Measurements from ENCODE around the gene EFEMP1. TPM values are rescaled to one million over a fixed set of nuclear protein-coding genes. Genes with fewer than 3 reads are reported as not detected.

EFEMP1 gene
- total and polyA plus RNA-seq, 10 of the 15 experiments (the other 5 are each of a cell fraction or from before 2014, with no cell fraction given), result 0.27 to 1.2 (median 0.35) TPM; not detected in 6

DNA sequence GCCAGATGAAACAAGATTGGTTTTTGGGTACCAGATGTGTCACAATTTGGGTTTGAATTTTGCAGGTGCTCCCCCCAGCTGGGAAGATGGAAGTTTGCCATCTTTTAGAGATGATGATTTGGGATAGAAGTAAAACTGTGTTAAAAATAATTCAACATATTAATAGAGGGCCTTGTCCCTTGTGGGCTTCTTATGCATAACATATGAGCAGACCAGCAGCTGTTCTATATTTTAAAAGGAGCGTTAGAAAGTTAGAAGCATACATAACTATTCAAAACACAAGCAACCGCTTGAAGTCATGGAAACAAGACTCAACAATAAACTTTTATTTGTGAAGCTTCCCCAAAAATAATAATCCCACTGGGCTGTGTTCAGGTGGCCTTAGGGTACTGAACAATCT, 62.8 kb downstream of the EFEMP1 start (continued):
- TF ChIP-seq ZNF592 (IDR thresholded peaks at IDR 0.05), result no peak
- no peak for TF ChIP-seq LARP7 (IDR thresholded peaks at IDR 0.05)
- no peak for TF ChIP-seq ZNF384 (IDR thresholded peaks at IDR 0.05; ENCODE audit: borderline replicate concordance, low read depth, low read length)

DNA sequence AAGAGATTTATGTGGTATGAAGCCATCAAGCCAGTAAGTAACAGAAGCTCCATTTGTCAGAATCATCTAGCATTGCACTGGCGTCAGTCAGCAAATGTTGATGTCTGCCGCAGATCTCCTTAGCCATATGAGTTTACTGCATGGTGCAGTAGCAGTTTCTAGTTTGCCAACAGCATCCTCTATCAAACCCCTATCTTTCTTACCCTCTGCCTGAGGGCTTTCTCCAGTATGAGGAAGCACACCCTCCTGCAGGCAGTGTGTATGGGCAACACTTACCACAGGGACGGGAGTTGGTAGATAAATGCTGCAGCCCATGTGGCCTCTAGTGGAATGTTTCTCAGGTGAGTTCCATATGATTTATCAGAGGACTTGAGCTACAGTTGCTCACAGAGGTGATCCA, 63.7 kb downstream of the EFEMP1 start:
- Histone ChIP-seq H3K79me2 (ENCODE audit: control insufficient read depth, insufficient read depth, low read length) (no peaks in the 10 kb centered on the region), H3K9me3 (replicated peaks; ENCODE audit: control insufficient read depth, insufficient read depth, low read length) (no peaks in the 10 kb centered on the region), H3K4me3 (no peak overlapping the region), H3K27me3 (replicated peaks in 1 of 2; ENCODE audit: control insufficient read depth in 2 of 2, insufficient read depth in 2 of 2, low read length in 1 of 2) (no peaks in the 10 kb centered on the region; a peak in 1 of 4 replicates), H3K4me1 (ENCODE audit: control insufficient read depth, insufficient read depth, low read length) (no peaks in the 10 kb centered on the region), H3K36me3 (ENCODE audit: control insufficient read depth in 2 of 2, insufficient read depth in 2 of 2, low read length in 1 of 2) (no peaks in the 10 kb centered on the region), H2AFZ (ENCODE audit: control insufficient read depth, low read depth, low read length) (no peak overlapping the region), H3K27ac (ENCODE audit: control insufficient read depth, insufficient read depth) (no peak overlapping the region), H3K9ac (ENCODE audit: control insufficient read depth, insufficient read depth, low read length) (no peak overlapping the region), H4K20me1 (ENCODE audit: control insufficient read depth, insufficient read depth) (no peaks in the 10 kb centered on the region), H3K4me2 (ENCODE audit: control insufficient read depth, insufficient read depth) (no peak overlapping the region)
- ChIA-PET CTCF (interaction anchor here (1.3 kb wide), 1 partner anchor 14 kb away, joined by 3 read pairs; no protein-coding TSS in a partner anchor), RAD21 (ENCODE audit: unreplicated experiment) (no interaction called here), POLR2A (no interaction called here), SMC1A (ENCODE audit: uncharacterized antibody, unreplicated experiment) (no interaction called here)
- FAIRE-seq (no peak), ATAC-seq (no peak), DNase-seq (ENCODE audit: low read depth, low spot score) (no peak)
- in situ Hi-C loops (cut with MboI), result no loop called here
- intact Hi-C loops (cut with micrococcal nuclease; ENCODE audit: unreplicated experiment), result no loop called here
- no peak for TF ChIP-seq SMAD5 (IDR thresholded peaks at IDR 0.05; ENCODE audit: low read depth)
- no peak for TF ChIP-seq HCFC1 (IDR thresholded peaks at IDR 0.05; ENCODE audit: low read length)
- 65% methylated on average over 3 of the region's 3 CpGs for WGBS (ENCODE audit: insufficient coverage, insufficient replicate concordance, low lambda C conversion rate, missing lambda C conversion rate)
- BruUV-seq (replicated peaks), result no TSS peak
